ENCODE data around the gene GPR132. TPM values are rescaled to one million over a fixed set of nuclear protein-coding genes. Genes with fewer than 3 reads are reported as not detected.

The GPR132 gene
- total and polyA plus RNA-seq, 2 of the 8 experiments (the other 6 are each of a cell fraction or from before 2014, with no cell fraction given) = 0.11 TPM; not detected in 1

- no peak for TF ChIP-seq CBX8 (IDR thresholded peaks at IDR 0.05; ENCODE audit: borderline replicate concordance, low read depth, low read length)
- TF ChIP-seq KDM5A (IDR thresholded peaks at IDR 0.05; ENCODE audit: low read length) = no peak
- TF ChIP-seq SP1 (IDR thresholded peaks at IDR 0.05; ENCODE audit: low read depth, low read length) = no peak
Measured at GRCh38 chr14:105098316-105098715, 33.1 kb upstream of the GPR132 start (continued).

Data from H1 (cell line).